CD1c-positive myeloid dendritic cell (primary cell): ENCODE data around the gene PAN3.
"Not testable (repeated sequence)": the region's sequence is repeated elsewhere in the genome, so short reads cannot be mapped to it uniquely, and the experiment has no call there.

ENCODE experiments used
- DNase-seq: peaks from one replicate; pipeline ENCODE4 v3.0.0-alpha.2; 2016; ENCODE audit errors: extremely low spot score

Gene PAN3

DNA sequence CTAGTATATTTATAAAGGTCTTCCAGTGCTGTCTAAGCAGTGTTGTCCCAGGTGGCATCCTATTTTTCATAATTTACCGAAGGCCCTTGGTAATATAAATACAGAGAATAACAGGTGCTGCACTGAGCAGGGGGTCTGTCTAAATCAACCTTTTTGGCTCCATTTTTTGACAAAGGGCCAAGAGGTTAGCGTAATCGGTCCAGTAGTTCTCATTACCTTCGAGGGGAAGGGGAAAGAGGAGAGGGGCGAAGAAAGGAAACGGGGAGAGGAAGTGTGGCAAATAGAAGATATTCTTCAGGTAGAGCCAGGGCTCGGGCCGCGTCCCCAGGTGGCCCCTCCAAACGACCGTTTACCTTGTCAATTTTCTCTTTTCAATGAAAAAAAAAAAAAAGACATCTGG lies 749 bp upstream of the PAN3 start:
- DNase-seq = no peak

DNA sequence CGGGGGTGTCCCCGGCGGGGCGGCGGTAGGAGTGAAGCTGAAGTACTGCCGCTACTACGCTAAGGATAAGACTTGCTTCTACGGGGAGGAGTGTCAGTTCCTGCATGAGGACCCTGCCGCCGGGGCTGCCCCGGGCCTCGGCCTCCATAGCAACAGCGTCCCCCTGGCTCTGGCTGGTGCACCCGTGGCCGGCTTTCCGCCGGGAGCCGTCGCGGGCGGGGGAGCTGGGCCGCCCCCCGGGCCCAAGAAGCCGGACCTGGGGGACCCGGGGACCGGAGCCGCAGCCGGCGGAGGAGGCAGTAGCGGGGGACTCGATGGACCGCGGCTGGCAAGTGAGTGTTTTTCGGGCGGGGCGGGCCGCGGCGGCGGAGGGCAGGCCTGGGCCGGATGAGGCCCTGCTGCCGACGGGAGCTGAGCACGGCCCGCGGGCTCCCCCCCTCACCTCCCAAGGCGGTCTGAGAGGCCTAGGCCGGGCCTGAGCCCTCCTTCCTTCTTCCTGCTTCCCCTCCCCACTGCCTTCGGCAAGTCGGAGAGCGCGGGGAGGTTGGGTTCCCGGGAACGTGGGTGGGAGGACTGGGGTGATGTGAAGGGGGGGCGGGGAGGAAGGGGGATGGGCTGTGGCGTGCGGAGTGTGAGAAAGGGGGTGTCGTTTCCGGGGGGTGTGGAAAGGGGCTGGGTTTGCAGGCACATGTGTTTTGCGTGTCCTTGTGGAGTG lies 568 bp downstream of the PAN3 start:
- peak; percentile 93 for DNase-seq

DNA sequence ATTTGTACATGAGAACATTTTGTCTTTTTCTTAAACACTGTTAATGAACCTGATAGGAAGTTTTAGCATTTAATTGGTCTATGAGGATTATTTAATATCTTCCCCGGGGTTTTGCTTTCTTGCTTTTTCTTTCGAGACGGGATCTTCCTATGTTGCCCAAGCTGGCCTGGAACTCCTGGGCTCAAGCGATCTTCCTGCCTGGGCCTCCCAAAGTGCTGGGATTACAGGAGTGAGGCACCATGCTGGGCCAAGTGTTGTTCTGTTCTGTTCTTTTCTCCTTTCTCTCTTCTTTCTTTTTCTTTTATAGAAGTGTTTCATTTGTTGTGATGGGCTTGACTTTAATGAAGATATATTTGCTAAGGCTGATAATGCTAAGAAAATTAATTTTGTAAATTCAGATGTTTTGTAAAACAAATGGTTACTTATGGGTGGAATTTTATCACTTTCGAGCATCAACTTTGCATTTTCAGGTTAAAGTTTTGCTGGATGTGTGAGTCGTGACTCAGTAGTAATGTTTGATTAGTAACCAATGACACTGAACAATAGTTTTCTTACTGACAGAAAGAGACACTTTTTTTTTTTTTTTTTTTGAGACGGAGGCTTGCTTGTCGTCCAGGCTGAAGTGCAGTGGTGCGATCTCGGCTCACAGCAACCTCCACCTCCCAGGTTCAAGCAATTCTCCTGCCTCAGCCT lies 2.2 kb downstream of the PAN3 start:
- DNase-seq = no peak

DNA sequence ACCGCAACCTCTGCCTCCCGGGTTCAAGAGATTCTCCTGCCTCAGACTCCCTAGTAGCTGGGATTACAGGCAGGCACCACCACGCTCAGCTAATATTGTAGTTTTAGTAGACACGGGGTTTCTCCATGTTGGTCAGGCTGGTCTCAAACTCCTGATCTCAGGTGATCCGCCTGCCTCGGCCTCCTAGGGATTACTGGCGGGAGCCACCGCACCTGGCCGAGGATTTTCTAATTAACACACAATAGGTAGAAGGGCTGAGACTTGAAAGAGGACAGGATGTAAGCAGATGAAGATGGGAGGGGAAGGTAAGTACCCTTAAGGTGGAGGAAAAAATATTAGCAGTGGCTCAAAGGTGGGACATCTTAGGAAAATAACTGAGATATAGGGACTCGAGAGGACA lies 3.2 kb downstream of the PAN3 start:
- not testable (repeated sequence) for DNase-seq

DNA sequence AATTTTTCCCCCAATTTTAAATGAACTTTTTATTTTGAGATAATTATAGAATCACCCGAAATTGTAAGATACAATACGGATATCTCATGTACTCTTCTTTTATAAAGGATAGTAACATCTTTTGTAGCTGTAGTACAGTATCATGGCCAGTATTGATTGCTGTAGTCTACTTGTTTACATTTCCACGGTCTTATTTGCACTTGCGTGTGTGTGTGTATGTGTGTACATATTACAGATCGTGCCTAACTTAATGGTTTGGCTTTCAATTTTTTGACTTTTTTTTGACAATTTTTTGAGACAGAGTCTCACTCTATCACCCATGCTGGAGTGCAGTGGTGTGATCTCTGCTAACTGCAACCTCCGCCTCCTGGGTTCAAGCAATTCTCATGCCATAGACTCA lies 6.7 kb downstream of the PAN3 start:
- no peak for DNase-seq

DNA sequence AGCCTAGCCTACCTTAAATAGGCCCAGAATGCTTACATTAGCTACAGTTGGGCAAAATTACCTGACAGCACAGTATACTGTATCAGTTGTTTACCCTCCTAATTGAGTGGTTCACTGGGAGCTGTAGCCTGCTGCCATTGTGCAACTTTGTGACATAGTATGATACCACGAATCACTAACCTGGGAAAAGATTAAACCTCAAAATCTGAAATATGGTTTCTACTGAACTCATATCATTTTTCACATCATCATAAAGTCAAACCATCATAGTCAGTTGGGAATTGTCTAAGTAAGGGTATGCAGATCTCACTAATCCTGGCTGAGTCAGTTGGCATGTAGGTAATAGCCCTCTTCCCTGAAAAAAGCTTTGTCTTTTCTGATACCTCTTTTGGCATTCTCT lies 9.2 kb downstream of the PAN3 start:
- DNase-seq = no peak

DNA sequence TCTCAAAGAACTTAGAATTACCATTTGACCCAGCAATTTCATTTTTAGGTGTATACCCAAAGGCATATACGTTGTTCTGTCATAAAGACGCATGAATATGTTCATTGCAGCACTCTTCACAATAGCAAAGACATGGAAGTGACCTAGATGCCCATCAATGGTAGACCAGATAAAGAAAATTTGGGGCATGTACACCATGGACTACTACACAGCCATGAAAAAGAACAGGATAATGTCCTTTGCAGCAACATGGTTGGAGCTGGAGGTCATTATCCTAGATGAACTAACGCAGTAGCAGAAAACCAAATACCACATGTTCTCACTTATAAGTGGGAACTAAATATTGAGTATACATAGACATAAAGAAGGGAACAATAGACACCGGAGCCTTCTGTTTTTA lies 20.7 kb downstream of the PAN3 start:
- DNase-seq = no peak

DNA sequence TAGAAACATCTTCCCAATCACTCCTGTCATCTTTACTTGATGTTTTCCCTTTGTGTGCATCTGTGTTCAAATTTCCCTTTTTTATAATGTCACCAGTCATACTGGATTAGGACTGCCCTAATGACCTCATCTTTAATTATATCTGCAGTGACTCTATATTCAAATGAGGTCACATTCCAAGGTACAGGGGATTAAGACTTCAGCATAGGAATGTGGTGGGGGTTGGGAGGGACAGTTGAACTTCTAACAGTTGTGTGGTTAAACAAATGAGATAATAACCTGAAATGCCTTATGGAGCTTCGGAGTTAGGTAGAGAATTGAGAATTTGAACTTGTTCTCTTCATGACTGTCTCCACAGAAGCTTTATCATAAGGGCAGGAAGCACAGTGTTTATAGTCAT lies 23.0 kb downstream of the PAN3 start:
- peak; percentile 14 for DNase-seq

DNA sequence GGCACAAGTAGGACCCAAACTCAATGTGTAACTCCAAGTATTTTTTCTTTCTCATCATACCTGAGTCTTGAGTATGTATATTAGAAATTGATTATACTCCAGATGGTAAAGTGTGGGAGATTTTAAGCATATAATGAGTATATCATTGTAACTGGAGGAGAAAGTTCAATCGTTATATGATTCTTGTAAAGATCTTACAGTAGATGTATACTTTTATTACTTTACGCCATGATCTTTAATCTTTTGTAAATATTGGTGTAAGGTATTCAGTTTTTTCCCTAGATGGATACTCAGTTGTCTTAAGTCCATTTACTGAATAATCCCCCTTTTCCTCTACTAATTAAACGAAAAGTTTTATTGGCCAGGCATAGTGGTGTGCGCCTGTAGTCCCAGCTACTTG lies 25.2 kb downstream of the PAN3 start:
- no peak for DNase-seq

DNA sequence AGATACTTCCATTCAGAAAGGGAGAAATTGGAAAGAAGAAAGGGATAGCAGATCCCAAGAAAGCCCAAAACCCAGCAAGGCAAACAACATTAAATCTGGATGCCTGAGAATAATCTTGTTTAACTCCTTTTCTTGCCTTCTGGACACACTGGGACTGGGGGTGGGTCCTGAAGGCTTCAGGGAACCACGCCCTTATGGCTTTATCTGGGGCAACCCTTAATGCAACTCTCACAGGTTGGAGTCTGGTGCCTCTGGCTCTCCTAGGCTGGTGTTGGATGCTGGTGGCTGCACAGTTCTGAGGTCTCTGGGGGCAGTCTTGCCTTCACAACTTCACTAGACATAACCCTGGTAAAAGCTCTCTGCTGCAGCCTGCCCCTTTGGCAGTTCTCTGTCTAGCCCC lies 27.9 kb downstream of the PAN3 start:
- no peak for DNase-seq

DNA sequence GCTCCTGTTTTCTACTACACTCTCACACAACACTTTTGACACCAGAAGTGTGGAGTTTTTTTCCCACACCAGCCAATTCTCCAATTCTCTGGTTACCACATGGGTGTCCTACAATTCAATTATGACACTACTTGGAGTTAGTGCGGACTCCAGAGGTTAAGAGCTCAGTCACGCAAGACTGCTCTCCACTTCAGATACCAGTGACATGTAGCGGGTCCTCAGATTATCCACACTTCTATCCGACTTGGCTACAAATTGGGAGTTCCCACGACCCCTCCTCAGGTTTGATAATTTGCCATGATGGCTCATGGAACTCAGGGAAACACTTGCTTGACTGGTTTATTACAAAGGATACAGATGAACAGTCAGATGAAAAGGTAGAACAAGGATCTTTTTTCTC lies 32.9 kb downstream of the PAN3 start:
- no peak for DNase-seq

DNA sequence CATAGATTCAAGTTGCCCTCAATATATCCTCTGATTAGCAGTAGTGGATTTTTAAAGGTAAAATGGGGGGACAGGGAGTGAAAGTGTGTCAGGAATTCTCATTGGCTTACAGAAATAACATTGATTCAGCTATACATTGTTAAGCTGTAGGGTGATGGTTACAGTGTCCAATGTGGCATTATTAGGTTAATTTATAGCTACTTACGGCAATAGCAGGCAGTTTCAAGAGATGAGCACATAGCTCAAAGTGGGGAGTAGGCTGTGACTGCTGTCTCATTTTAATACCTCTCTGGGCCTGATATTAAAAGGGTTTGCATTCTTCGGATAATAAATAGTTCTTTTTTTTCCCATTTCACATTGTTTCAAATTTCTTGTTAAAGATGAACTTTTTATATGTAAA lies 34.6 kb downstream of the PAN3 start:
- DNase-seq = no peak

DNA sequence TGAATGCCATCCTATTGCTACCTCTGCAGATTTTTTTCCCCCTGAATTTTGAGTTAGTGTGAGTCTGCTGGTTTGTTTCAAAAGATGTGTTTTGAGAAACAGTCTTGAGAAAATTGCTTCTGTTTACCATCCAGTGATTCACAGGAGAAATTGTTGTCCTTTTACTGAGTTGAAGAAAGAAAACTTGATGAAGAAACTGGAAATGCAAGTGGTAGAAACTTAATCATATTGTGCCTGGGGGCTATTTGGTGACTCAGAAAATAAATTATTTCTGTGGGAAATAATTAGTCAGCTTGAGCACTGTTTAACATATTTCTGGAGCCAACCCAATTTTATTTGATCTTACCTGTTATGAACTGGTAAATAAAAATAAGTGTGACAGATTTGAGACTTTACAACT lies 35.4 kb downstream of the PAN3 start:
- DNase-seq = no peak

DNA sequence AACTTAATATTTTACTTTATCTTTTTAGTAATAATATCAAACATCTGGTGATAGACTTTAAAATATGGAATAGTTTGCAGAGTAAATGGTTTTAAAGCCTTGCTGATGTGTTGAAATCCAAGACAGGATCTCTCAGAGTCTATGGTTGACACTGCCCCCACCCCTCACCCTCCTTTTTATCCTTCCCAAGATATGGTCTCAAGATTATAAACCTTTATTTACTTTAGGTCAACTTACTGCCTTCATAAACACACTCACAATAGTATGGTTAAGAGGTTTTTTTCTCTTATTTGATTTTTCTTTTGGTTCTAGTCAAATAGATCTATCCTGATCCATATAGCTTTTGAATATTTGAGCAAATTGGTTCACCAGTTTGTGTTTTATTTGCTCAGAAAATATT lies 39.0 kb downstream of the PAN3 start:
- no peak for DNase-seq

DNA sequence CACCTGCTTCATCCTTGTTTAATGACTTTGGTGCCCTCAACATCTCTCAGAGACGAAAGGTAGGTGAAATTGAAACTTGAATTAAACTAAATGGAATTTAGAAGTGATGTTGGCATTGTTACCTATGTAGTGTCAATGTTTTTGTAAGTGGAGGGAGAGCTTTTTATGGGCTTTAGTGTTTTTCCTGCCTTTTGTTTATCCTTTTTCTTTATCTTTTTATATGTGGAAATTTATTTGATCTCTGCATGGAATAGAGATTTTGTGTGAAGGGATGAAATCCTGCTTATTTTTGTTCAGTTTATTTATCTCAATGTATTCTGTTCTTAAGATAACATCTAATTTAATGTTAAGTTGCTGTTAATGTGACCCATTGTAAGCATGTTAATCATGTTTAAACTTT lies 39.5 kb downstream of the PAN3 start:
- no peak for DNase-seq

DNA sequence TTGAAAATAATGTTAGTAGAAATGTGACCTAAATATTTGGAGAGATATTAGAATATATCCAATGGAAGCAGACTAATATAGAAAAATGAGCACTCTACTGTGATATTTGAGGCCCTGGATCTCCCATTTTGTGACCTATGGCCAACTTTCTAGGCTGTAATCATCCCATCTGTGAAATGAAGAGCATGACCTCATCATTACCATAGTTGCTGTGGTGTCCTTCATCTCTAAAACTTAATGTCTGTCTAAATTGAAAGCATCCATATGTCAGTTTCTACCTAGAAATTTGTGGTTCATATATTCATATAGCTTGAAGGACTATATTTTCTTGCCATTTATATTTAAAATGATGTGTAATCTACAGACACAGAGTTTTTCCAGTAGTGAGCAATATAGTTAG lies 41.6 kb downstream of the PAN3 start:
- DNase-seq = no peak

DNA sequence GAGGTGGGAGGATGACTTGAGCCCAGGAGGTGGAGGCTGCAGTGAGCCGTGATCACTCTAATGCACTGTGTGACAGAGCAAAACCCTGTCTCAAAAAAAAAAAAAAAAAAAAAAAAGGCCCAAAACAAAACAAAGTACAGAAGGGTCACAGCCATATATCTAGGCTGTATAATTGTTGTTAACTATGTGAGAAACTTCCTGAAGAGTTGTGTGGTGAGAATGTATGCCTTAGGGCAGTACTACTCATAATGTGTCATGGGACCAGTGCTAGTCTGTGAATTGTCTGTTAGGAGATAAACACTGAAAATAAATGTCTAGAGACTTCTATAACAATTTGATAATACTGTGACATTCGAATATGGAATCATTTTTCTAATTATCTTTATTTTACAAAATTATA lies 43.1 kb downstream of the PAN3 start:
- DNase-seq = no peak

DNA sequence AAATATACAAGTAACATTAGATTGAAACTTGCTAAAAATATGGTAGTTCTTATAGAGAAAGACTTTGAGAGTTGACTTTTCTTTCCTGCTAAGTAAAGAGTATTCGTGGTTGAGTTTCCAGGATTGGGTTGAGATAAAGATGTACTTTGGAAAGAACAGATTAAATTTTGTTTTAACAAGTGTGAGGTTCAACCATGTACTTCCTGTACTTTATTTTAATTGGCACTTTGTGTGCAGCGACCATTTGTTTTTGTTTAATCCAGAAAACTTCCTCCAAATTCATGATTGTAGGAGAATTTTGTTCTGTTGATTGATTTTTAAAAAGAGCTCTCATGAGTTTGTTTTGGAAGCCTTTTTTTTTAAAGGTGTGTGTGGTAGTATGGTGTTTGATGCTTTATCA lies 46.9 kb downstream of the PAN3 start:
- DNase-seq = no peak

DNA sequence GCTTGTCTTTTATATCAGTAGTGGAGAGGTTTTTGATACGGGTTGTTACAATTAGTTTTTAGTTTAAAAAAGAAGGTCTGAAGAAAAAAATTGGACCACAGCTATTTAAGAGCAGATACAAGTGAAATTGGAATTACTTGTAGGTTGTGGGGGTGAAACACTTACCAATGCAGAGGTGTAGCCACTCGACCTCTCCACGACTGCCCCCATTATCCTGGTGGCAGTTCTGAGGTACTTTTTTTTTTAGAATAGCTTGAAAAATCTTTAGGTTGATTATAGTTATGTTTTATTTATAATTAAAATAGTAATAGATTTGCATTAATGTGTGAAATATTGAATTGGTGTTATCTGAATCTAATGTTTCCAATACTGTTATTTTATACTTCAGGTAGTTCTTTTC lies 60.7 kb downstream of the PAN3 start:
- no peak for DNase-seq

DNA sequence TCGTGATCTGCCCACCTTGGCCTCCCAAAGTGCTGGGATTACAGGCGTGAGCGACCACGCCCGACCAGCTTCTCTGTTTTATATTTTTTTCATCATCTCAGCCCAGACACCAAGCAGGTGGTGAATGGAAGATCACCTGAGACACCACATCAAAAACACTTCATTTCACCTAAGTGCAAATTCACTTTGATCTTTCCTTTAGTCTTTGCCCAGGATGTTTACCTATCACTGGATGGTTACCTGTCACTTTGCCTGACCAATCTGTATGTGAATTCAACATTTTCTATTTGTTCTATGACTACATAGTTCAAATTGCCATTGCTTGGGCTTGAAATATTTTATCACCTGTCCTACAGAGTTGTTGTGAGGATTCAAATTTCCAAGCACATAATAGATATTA lies 65.7 kb downstream of the PAN3 start:
- DNase-seq = no peak

DNA sequence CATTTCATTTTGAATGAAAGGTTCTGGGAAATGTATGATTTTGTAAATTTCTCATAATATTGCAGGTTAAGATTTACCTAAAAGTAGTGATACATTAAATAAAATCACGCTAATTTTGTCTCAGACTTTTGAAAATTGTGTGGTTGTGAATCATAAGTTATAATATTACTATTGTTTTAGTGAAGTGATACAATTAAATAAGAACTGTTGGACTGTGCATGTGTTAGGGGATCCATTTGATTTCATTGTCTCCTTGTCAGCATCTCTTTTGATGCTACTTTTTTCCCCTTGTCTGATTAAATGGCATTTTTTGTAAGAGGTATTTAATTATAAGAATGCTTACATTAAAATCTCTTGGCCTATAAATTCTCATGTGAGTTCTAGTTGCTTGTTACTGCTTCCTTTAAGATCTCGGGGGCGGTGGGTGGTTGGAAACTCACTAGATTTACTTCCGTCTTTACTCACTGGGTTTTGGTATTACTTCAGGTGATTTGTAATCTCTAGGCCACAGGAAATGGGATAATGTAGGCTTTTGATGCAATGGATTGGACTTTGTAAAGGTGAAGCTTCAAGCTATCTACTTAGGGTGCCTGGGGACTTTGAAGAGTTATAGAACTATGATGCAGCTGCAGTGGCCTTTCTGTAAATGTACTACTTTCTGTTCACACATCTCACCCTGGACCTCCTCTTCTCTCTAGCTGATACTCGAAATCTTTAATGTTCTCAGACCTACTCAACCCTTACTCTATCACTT lies 66.5 kb downstream of the PAN3 start:
- DNase-seq = no peak

DNA sequence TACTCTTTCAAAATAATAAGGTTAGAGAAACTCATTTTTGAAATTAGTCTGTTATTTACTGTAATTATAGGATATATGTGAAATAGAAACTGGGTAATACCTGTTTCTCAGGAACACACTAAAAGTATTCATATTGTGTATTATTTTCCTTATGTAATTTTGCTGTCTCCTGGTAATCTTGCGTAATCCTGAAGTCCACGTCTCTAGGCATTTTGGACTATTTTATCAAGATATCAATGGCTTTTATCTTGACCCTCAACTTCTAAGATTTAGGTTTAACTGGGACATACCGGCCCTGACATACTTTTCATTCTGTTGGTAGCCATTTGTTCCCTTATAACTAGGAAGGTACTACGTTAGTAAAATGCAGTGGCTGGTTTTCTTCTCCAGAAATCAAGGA lies 80.3 kb downstream of the PAN3 start:
- DNase-seq = no peak

DNA sequence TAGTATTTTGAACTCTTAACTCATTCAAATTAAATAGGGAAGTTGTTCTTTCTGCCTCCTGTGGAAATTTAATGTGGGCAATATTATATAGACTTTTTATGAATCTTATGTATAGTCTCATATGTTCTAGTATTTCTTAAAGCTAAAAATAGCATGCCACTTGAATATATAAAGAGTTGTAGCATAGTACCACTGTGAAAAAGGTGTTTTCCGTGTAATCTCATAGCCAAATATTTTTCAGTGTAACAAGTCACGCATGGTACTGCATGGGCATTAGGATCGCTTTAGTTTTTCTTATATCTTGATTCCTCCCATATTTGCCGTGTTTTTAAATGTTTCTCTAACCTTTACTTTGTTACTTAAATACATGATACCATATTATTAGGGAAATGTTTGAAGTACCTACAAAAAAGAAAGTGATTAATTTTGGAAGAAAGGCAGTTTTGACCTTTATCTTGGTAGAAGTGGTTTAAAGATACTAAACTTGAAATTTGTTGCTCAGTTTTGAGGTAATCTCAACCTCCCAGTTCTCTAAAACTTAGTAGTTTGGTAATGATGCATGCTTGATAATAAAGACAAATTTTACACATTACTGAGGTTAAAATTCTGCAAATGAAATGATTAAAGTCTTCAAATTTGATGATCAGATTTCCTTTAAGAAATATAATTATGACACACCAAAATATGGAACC lies 81.2 kb downstream of the PAN3 start:
- no peak for DNase-seq
